PC-3 (cell line): ENCODE results near the gene PRKX. TPM values are rescaled to one million over a fixed set of nuclear protein-coding genes. Genes with fewer than 3 reads are reported as not detected.
"Not testable (repeated sequence)": the region's sequence is repeated elsewhere in the genome, so short reads cannot be mapped to it uniquely, and the experiment has no call there.

Source experiments
- ATAC-seq: fragments of 200-7000 bp; cut with Tn5 transposase; 2 replicates; pipeline ENCODE4 v1.9.1; 2020; ENCODE audit warnings: mild to moderate bottlenecking, moderate library complexity
- BruUV-seq: library from RNA; stranded (reverse); fragments of 400-500 nt; replicated peaks from 2 replicates; lab custom pipeline; 2021; lab: Mats Ljungman, UMichigan
- CTCF ChIA-PET: fragments of 300-600 bp; sonication (Branson Sonifier 250); formaldehyde crosslinking; loops from one replicate; lab custom pipeline; 2022; ENCODE audit warnings: antibody characterized with exemption; lab: Charles Lee
- POLR2A ChIA-PET: fragments of 300-600 bp; sonication (Branson Sonifier 250); formaldehyde crosslinking; loops from one replicate; lab custom pipeline; 2022; ENCODE audit warnings: antibody characterized with exemption; ENCODE audit not compliant: unreplicated experiment; lab: Charles Lee
- DNase-seq: peaks from one replicate; pipeline ENCODE4 v3.0.0-alpha.2; 2015
- H2AFZ ChIP-seq: fragments of 300-600 bp; sonication (generic); 2 replicates; pipeline ENCODE4 v1.6.0; 2016; ENCODE audit warnings: antibody characterized with exemption, low read length
- H3F3A ChIP-seq: fragments of 300-600 bp; sonication (generic); one replicate; pipeline ENCODE4 v1.6.0; 2017; ENCODE audit warnings: antibody characterized with exemption, low read length, control low read depth, mild to moderate bottlenecking; ENCODE audit not compliant: unreplicated experiment
- H3K27ac ChIP-seq: fragments of 300-600 bp; sonication (generic); 2 replicates; pipeline ENCODE4 v1.5.1; 2016; ENCODE audit warnings: mild to moderate bottlenecking, low read length
- H3K27me3 ChIP-seq: fragments of 300-600 bp; sonication (generic); 2 replicates; pipeline ENCODE4 v1.6.1; 2016; ENCODE audit warnings: low read length, mixed read lengths
- H3K36me3 ChIP-seq: fragments of 300-600 bp; sonication (generic); 2 replicates; pipeline ENCODE4 v1.6.1; 2016; ENCODE audit warnings: low read depth, mixed run types, low read length, mixed read lengths
- H3K4me1 ChIP-seq: fragments of 300-600 bp; sonication (generic); 2 replicates; pipeline ENCODE4 v1.5.1; 2016; ENCODE audit warnings: low read length; ENCODE audit not compliant: insufficient read depth
- H3K4me2 ChIP-seq: fragments of 300-600 bp; sonication (generic); 2 replicates; pipeline ENCODE4 v1.6.0; 2016; ENCODE audit warnings: low read length
- H3K4me3 ChIP-seq: fragments of 300-600 bp; sonication (generic); 2 replicates; pipeline ENCODE4 v1.5.1; 2016; ENCODE audit warnings: mild to moderate bottlenecking, low read length, mixed read lengths
- H3K79me2 ChIP-seq: fragments of 300-600 bp; sonication (generic); 2 replicates; pipeline ENCODE4 v1.6.1; 2017; ENCODE audit warnings: low read length, mixed read lengths
- H3K9ac ChIP-seq: fragments of 300-600 bp; sonication (generic); 2 replicates; pipeline ENCODE4 v1.6.0; 2016; ENCODE audit warnings: mild to moderate bottlenecking, low read length
- H3K9me2 ChIP-seq: fragments of 300-600 bp; sonication (generic); replicated peaks from 2 replicates; pipeline ENCODE4 v1.6.1; 2016; ENCODE audit warnings: mixed run types, low read length, mixed read lengths
- H3K9me3 ChIP-seq: fragments of 300-600 bp; sonication (generic); 2 replicates; pipeline ENCODE4 v1.6.1; 2016; ENCODE audit warnings: low read length, mixed read lengths
- H4K20me1 ChIP-seq: fragments of 300-600 bp; sonication (generic); 2 replicates; pipeline ENCODE4 v1.6.1; 2016; ENCODE audit warnings: low read length, mixed read lengths
- CTCF ChIP-seq: fragments of 300-600 bp; sonication (generic); conservative IDR thresholded peaks from 2 replicates; pipeline ENCODE4 v1.5.1; 2017; ENCODE audit warnings: antibody characterized with exemption, low read depth, mild to moderate bottlenecking, low read length
- EZH2 ChIP-seq: fragments of 300-600 bp; sonication (generic); IDR thresholded peaks from one replicate; pipeline ENCODE4 v1.6.1; 2017; ENCODE audit warnings: antibody characterized with exemption, mild to moderate bottlenecking, low read length; ENCODE audit not compliant: unreplicated experiment
- EZH2phosphoT487 ChIP-seq: fragments of 300-600 bp; sonication (generic); IDR thresholded peaks from 2 replicates; pipeline ENCODE4 v1.6.1; 2018; ENCODE audit warnings: mild to moderate bottlenecking, antibody characterized with exemption, low read length, borderline replicate concordance
- intact Hi-C: fragments of 100-400 bp; cut with micrococcal nuclease; formaldehyde crosslinking; loops from 2 replicates; pipeline ENCODE4 v1.9.0; 2023
- total RNA-seq: library from RNA; depleted of rRNA; stranded (reverse); fragments of >200 nt; gene quantifications from 2 replicates; pipeline ENCODE4 v1.2.3, GENCODE V29; 2014

PRKX gene
- total RNA-seq, 1 experiment from 2014 or later = 22.2 TPM

DNA sequence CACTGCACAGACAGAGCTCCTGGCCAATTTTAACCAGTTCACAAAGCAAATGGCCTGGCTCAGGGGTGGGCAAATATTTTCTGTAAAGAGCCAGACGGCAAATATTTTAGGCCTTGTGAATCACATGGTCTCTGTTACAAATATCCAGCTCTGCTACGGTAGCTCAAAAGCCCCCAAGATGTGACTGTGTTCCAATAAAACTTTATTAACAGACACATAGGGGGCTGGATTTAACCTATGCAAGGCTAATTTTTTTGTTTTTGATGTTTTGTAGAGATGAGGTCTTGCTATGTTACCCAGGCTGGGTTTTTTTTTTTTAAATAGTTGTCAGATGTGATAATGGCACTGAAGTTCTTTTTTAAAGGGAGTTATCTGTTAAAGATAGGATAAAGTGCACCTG, 65.4 kb downstream of the PRKX start:
- Histone ChIP-seq H3K4me2 (no peak overlapping the region), H3K9ac (no peak overlapping the region), H3K4me3 (no peak overlapping the region), H3F3A (no peaks in the 10 kb centered on the region), H3K36me3 (no peaks in the 10 kb centered on the region; the same call in 1 of the 2 replicates), H3K27ac (no peak overlapping the region), H3K4me1 (no peaks in the 10 kb centered on the region), H3K9me3 (no peaks in the 10 kb centered on the region), H3K9me2 (no peaks in the 10 kb centered on the region), H3K79me2 (no peaks in the 10 kb centered on the region), H4K20me1 (no peaks in the 10 kb centered on the region), H3K27me3 (no peaks in the 10 kb centered on the region), H2AFZ (no peak overlapping the region)
- no peak for ATAC-seq
- BruUV-seq = no TSS peak
- TF ChIP-seq EZH2phosphoT487 = no peak
- TF ChIP-seq EZH2 = no peak
- TF ChIP-seq CTCF = no peak
- no peak for DNase-seq
- ChIA-PET CTCF (no interaction called here), POLR2A (no interaction called here)
- intact Hi-C loops = no loop called here

GRCh38 chrX:3639858-3640631, 73.4 kb downstream of the PRKX start:
- CTCF ChIA-PET, H3K27ac ChIP-seq, H3K4me2 ChIP-seq, H3K9ac ChIP-seq, H3K36me3 ChIP-seq, ATAC-seq, H3K4me1 ChIP-seq, H3K79me2 ChIP-seq, DNase-seq, H3K4me3 ChIP-seq, H3K27me3 ChIP-seq, POLR2A ChIA-PET, H3F3A ChIP-seq, H2AFZ ChIP-seq, H4K20me1 ChIP-seq, BruUV-seq, H3K9me2 ChIP-seq, H3K9me3 ChIP-seq: not testable (repeated sequence)
- intact Hi-C loops = loop anchor here (2.0 kb wide), 1 partner anchor 521 kb away; no protein-coding TSS in a partner anchor

DNA sequence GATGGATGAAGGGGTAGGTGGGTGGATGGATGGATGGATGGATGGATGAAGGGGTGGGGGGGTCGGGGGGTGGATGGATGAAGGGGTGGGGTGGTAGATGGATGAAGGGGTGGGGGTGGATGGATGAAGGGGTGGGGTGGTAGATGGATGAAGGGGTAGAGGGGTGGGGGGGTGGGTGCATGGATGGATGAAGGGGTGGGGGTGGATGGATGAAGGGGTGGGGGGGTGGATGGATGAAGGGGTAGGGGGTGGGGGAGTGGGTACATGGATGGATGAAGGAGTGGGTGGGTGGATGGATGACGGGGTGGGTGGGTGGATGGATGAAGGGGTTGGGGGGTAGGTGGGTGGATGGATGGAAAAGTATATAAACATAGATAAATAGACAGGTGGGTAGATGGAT, 74.2 kb downstream of the PRKX start:
- Histone ChIP-seq H3K27me3 (no peaks in the 10 kb centered on the region), H4K20me1 (no peaks in the 10 kb centered on the region), H3K9me2 (no peaks in the 10 kb centered on the region), H2AFZ (no peak overlapping the region), H3F3A (no peaks in the 10 kb centered on the region), H3K4me3 (no peak overlapping the region), H3K36me3 (no peaks in the 10 kb centered on the region), H3K27ac (no peak overlapping the region), H3K9ac (no peak overlapping the region), H3K4me1 (no peaks in the 10 kb centered on the region), H3K79me2 (no peaks in the 10 kb centered on the region), H3K9me3 (no peaks in the 10 kb centered on the region), H3K4me2 (no peak overlapping the region)
- no peak for TF ChIP-seq EZH2phosphoT487
- TF ChIP-seq EZH2 = no peak
- TF ChIP-seq CTCF = no peak
- intact Hi-C loops = loop anchor here (2.0 kb wide), 1 partner anchor 520 kb away; no protein-coding TSS in a partner anchor
- BruUV-seq = no TSS peak
- DNase-seq (no peak), ATAC-seq (no peak)
- ChIA-PET POLR2A (no interaction called here), CTCF (interaction anchor here (0.5 kb wide), 1 partner anchor 10 kb away, joined by 4 read pairs; no protein-coding TSS in a partner anchor)
